Panc1 (cell line): ENCODE measurements around the gene AUH.

Source experiments
- CTCF ChIP-seq: fragments of 450-650 bp; IDR thresholded peaks from 2 replicates; pipeline ENCODE4 v1.5.1; 2017; ENCODE audit warnings: mild to moderate bottlenecking
- POLR2AphosphoS5 ChIP-seq: IDR thresholded peaks from 2 replicates; pipeline ENCODE4 v1.6.1; 2012; ENCODE audit warnings: mild to moderate bottlenecking, low read depth, low read length, moderate library complexity
- REST ChIP-seq, 2 experiments: IDR thresholded peaks; 2 replicates each; pipeline ENCODE4 v1.6.1; 2011 to 2012; ENCODE audit warnings: low read depth in 2 of 2, control low read depth in 1 of 2, low read length in 1 of 2, mild to moderate bottlenecking in 1 of 2, moderate library complexity in 1 of 2; ENCODE audit not compliant: insufficient read depth in 1 of 2
- SIN3A ChIP-seq: IDR thresholded peaks from 2 replicates; pipeline ENCODE4 v1.6.1; 2012; ENCODE audit warnings: low read depth, mild to moderate bottlenecking, low read length, moderate library complexity, borderline replicate concordance; ENCODE audit not compliant: insufficient read depth

- TF ChIP-seq CTCF (no peak), POLR2AphosphoS5 (no peak), REST (IDR thresholded peaks at IDR 0.05; ENCODE audit: insufficient read depth in 1 of 2, low read depth in 2 of 2, low read length in 1 of 2) (no peak), SIN3A (no peak)
Measured at GRCh38 chr9:91393826-91394225, 32.1 kb upstream of the AUH start.
